DOHH2 (cell line): ENCODE measurements around the gene ZNF436.

Experiments used
- H3F3A ChIP-seq: fragments of 200-600 bp; sonication (generic), shearing (Covaris generic); 2 replicates; pipeline ENCODE4 v1.6.0; 2016; ENCODE audit warnings: antibody characterized with exemption, mild to moderate bottlenecking; ENCODE audit not compliant: control insufficient read depth, insufficient read depth
- H3K27ac ChIP-seq: fragments of 200-600 bp; sonication (generic); 2 replicates; pipeline ENCODE4 v1.5.1; 2014; ENCODE audit warnings: low read depth, mild to moderate bottlenecking, low read length, moderate library complexity
- H3K27me3 ChIP-seq: fragments of 200-600 bp; sonication (generic); 2 replicates; pipeline ENCODE4 v1.6.1; 2014; ENCODE audit warnings: mild to moderate bottlenecking, low read length, mixed read lengths; ENCODE audit not compliant: control insufficient read depth
- H3K36me3 ChIP-seq: fragments of 200-600 bp; sonication (generic); 2 replicates; pipeline ENCODE4 v1.6.1; 2014; ENCODE audit warnings: mild to moderate bottlenecking, low read length, moderate library complexity, mixed read lengths; ENCODE audit not compliant: control insufficient read depth
- H3K4me1 ChIP-seq: fragments of 200-600 bp; sonication (generic); 2 replicates; pipeline ENCODE4 v1.6.1; 2014; ENCODE audit warnings: mild to moderate bottlenecking, low read length, mixed read lengths; ENCODE audit not compliant: control insufficient read depth
- H3K4me2 ChIP-seq: fragments of 200-600 bp; sonication (generic); 2 replicates; pipeline ENCODE4 v1.6.0; 2014; ENCODE audit warnings: mild to moderate bottlenecking, low read length, moderate library complexity
- H3K4me3 ChIP-seq: fragments of 200-600 bp; sonication (generic); 2 replicates; pipeline ENCODE4 v1.5.1; 2014; ENCODE audit warnings: mild to moderate bottlenecking, low read length, mixed read lengths
- H3K79me2 ChIP-seq: fragments of 200-600 bp; sonication (generic); 2 replicates; pipeline ENCODE4 v1.6.1; 2014; ENCODE audit warnings: mild to moderate bottlenecking, low read length, mixed read lengths; ENCODE audit not compliant: control insufficient read depth
- H3K9me2 ChIP-seq: fragments of 200-600 bp; sonication (generic); replicated peaks from 2 replicates; pipeline ENCODE4 v1.6.1; 2014; ENCODE audit warnings: mild to moderate bottlenecking, low read length, mixed read lengths; ENCODE audit not compliant: control insufficient read depth
- H3K9me3 ChIP-seq: fragments of 200-600 bp; sonication (generic); 2 replicates; pipeline ENCODE4 v1.6.1; 2014; ENCODE audit warnings: antibody characterized with exemption, low read length, mixed read lengths; ENCODE audit not compliant: control insufficient read depth, insufficient read depth
- H4K20me1 ChIP-seq: fragments of 200-600 bp; sonication (generic); 2 replicates; pipeline ENCODE4 v1.6.0; 2014; ENCODE audit warnings: low read depth, mild to moderate bottlenecking, antibody characterized with exemption, low read length, moderate library complexity; ENCODE audit not compliant: control insufficient read depth, insufficient read depth
- CTCF ChIP-seq: fragments of 200-600 bp; sonication (generic); IDR thresholded peaks from one replicate; pipeline ENCODE4 v1.5.1; 2014; ENCODE audit warnings: antibody characterized with exemption, mild to moderate bottlenecking, low read depth, low read length; ENCODE audit not compliant: poor library complexity, severe bottlenecking
- EZH2phosphoT487 ChIP-seq: fragments of 200-600 bp; sonication (generic); IDR thresholded peaks from 2 replicates; pipeline ENCODE4 v1.6.1; 2017; ENCODE audit warnings: borderline replicate concordance, mild to moderate bottlenecking, antibody characterized with exemption, low read length, moderate library complexity, mixed read lengths

ZNF436 gene

DNA sequence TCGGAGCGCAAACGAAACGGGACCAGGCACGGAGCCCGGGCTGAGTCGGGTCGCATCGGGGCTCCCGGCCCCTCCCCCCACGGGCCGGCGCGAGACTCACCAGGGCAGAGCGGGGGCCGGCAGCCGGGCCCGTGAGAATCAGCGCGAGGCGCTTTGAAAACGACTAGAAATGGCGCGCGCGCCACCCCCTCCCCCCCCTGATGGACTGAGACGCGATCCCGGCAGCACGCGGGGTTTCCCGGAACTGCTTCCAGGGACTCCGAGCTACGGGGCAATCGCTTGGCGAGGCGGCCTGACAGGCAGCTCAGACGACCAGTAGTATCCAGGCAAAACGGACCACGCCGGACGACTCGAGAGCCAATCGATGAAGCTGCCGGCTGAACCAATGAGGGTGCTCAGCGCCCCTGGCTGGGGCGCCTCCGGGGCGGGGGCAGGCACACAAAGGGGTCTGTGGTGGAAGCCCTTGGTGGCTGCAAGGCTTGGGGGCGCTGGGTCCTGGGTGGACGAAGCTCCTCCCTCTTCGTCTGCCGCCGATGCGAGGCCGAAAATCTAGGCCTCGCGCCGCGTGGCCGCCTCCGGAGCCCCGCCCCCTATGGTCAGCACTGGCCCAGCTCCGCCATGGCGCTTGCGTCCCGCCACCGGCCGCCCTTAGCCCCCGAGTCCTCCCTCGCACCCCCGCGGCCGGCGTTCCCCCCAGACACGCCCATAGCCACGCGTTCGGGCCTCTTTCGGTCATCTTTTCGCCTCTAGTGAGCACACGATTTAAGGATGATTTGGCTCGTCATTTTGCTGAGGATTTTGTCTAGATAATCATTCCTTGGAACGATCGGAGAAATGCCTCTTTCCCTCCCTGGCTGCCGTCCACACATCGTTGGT is 25.3 kb downstream of the ZNF436 start, which contains the start of gene HNRNPR:
TSS of gene HNRNPR (minus strand) at position 174 of the 876 bp plus-strand sequence. CDS start 3,276 bp downstream, outside the sequence.
- Histone ChIP-seq H3K36me3 (peaks cover 47% of the 10 kb centered on the region), H3K4me1 (peaks cover 37% of the 10 kb centered on the region), H3K27ac (peak within 1 kb of the TSS; percentile 68), H3F3A (peaks cover 3% of the 10 kb centered on the region; the same call in 1 of the 2 replicates), H3K27me3 (no peaks in the 10 kb centered on the region), H3K4me2 (peak within 1 kb of the TSS; percentile 91), H3K79me2 (peaks cover 53% of the 10 kb centered on the region), H3K9me3 (no peaks in the 10 kb centered on the region), H4K20me1 (peaks cover 33% of the 10 kb centered on the region), H3K4me3 (peak within 1 kb of the TSS; percentile 98), H3K9me2 (no peaks in the 10 kb centered on the region)
- TF ChIP-seq EZH2phosphoT487, result no peak
- TF ChIP-seq CTCF, result no peak

DNA sequence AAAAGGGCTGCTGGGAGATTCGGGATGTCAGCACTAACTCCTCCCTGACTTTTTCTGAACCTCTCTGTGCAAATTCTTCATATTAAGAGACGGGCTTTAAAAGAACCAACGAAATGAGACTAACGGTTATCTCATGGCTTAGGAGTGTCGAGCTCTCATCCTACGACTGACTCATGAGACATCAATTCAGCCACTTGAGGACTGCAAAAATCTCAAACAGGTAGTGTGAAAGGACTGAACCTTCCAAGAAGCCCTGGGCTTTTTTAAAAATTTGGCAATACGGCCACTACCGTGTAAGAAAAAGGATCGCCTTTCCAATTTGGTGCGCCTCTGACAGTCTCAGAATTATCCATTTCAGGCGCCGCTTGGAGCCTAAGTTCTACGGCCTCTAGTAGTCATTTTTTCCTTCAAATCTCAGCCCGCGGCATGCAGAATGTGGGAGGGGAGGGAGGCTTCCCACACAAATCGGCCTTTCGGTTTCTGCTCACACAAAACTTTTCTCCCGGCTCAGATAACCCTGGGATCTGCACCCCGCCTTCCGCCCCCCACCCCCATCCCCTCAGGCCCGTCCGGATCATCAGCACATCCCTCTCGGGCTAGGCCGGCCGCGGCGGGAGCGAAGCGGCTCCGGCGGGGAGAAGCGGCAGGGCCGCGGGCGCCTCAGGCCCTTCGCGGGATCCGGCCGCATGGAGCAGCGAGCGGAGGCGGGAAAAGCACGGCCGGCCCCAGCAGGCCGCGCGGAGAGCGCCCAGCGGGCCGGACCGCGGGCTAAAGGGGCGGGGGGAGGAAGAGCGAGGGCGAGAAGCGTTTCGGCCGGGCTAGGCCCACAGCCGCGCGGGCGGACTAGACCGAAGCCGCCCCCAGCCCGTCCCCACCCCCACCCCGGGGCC is 26.2 kb downstream of the ZNF436 start:
- no peaks in the 10 kb centered on the region for H3K9me3 ChIP-seq
- H3K4me1 ChIP-seq, result peaks cover 40% of the 10 kb centered on the region
- no peaks in the 10 kb centered on the region for H3K27me3 ChIP-seq
- peak overlapping the region; percentile 68 for H3K27ac ChIP-seq
- peaks cover 42% of the 10 kb centered on the region for H4K20me1 ChIP-seq
- no peak for TF ChIP-seq CTCF
- no peak for TF ChIP-seq EZH2phosphoT487
- H3K4me3 ChIP-seq, result peak overlapping the region; percentile 98
- peaks cover 62% of the 10 kb centered on the region for H3K79me2 ChIP-seq
- H3K4me2 ChIP-seq, result peak overlapping the region; percentile 88
- peaks cover 10% of the 10 kb centered on the region; the same call in 1 of the 2 replicates for H3F3A ChIP-seq
- no peaks in the 10 kb centered on the region for H3K9me2 ChIP-seq
- peaks cover 56% of the 10 kb centered on the region for H3K36me3 ChIP-seq

DNA sequence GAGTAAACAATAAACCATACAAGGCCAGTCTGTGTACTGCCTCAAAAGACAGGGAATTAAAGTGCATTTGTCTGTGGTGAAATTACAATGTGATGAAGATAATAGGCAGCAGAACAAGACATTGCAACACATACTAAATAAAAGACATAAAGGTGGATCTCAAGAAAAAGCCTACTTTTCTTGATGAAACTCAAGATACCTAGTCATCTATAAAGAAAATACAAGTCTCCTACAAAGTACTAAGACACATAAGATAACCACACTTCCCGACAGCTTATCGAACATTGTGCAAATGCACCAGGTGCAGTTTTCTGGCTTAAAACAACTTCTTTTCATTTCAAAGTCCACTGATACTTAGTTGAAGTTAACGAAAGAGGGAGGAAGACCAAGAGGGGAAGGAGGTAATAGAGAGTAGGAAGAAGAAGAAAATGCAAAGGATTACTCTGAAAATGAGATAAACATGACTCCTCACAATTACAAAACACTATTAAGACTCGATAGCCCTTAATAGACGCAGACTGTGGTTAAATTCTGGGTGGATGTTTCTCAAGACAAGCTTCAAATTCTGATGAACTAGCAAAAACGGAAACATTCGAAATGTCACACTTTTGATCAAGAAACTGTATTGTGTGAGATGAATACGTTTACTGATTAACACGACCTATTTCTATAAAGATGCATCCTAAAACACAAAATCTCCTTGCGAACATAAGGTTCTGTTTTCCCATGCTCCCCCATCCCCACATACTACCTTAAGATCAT is 27.5 kb downstream of the ZNF436 start:
- peaks cover 69% of the 10 kb centered on the region for H3K36me3 ChIP-seq
- H3K79me2 ChIP-seq, result peaks cover 76% of the 10 kb centered on the region
- peaks cover 10% of the 10 kb centered on the region; the same call in 1 of the 2 replicates for H3F3A ChIP-seq
- H3K4me2 ChIP-seq, result peak overlapping the region; percentile 88
- H3K4me1 ChIP-seq, result peaks cover 40% of the 10 kb centered on the region
- no peaks in the 10 kb centered on the region for H3K9me3 ChIP-seq
- peak overlapping the region; percentile 98 for H3K4me3 ChIP-seq
- H3K27ac ChIP-seq, result no peak overlapping the region
- no peak for TF ChIP-seq CTCF
- TF ChIP-seq EZH2phosphoT487, result no peak
- H3K9me2 ChIP-seq, result no peaks in the 10 kb centered on the region
- H3K27me3 ChIP-seq, result no peaks in the 10 kb centered on the region
- peaks cover 50% of the 10 kb centered on the region for H4K20me1 ChIP-seq
